IPS-NIHi7 (cell line): ENCODE measurements around the gene PITPNM3.

Experiments
- DNase-seq: peaks from one replicate; pipeline ENCODE4 v3.0.0; 2012; ENCODE audit warnings: mixed read lengths; ENCODE audit errors: extremely low spot score

PITPNM3 gene

DNA sequence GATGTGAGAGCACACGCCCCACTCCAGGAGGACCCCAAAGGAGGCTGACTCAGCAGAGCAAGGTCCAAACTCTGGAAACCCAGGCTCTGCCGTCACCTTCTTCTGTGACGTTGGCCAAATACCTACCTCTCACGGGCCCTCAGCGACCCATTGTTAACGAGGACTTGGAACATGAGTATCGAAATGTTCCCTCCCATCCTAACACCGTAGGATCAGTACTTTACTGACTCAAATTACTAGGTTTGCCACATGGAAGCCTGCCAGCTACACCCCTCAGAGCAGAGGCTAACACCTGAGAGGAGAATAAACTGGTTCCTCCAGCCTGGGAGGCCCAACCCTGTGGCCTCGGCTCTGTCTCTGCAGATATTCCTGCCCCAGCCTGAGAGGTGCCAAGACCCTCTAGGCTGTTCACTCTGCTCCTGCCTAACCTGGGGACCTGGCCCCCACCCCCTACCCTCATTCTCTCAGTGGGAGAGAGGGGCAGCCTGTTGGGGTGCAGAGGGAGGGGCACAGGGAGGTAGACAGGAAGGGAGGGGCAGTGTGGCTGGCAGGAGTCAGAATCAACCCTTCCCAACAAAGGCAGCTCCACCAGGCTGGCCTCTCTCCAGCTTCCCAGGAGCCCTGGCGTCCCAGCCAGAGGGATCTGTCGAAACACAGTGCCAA, 4.4 kb downstream of the PITPNM3 start:
- DNase-seq = no peak

DNA sequence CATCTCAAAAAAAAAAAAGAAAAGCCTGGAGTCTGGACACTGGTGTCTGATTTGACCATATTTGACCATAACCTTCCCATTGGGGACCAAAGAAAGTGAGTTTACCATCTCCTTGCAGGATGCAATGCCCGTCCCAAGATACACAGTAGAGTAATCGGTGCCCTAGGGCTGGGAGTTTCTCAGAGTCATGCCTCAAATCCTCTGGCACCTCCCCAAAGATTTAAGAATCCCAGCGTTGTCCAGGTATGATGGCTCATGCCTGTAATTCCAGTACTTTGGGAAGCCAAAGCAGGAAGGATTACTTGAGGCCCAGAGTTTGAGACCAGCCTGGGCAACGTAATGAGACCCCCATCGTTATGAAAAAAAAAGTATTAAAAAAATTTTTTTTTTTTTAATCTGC, 5.0 kb downstream of the PITPNM3 start:
- DNase-seq = no peak

DNA sequence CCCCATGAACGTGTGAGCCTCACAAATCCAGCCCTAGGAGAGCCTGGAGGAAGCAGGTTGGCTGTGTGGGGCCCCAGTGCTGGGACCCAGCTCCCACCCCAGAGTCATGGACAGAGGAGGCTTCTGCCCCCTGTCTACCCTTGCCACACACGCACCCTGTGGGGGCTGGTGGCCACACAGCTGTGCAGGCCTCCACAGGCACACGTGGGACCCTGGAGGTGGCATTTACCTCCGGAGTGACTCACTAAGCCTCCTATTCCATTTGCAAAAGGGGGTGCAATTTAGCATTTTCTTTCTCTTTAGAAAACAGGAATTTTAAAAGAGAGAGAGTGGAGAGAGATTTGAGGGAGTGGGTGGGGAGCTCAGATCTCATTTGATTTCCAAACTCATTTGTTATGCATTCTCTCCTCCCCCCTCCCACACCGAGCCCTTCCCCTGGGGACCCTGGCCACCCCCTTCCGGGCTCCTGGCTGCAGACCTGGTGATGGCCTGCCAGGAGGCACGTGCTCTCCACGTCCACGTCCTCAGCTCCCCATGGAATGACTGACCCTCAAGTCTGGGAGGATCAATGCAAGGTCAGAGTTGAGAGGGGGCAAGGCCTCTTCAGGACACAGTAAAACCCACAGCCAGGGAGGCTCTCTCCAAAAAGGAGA, 6.8 kb downstream of the PITPNM3 start:
- no peak for DNase-seq

DNA sequence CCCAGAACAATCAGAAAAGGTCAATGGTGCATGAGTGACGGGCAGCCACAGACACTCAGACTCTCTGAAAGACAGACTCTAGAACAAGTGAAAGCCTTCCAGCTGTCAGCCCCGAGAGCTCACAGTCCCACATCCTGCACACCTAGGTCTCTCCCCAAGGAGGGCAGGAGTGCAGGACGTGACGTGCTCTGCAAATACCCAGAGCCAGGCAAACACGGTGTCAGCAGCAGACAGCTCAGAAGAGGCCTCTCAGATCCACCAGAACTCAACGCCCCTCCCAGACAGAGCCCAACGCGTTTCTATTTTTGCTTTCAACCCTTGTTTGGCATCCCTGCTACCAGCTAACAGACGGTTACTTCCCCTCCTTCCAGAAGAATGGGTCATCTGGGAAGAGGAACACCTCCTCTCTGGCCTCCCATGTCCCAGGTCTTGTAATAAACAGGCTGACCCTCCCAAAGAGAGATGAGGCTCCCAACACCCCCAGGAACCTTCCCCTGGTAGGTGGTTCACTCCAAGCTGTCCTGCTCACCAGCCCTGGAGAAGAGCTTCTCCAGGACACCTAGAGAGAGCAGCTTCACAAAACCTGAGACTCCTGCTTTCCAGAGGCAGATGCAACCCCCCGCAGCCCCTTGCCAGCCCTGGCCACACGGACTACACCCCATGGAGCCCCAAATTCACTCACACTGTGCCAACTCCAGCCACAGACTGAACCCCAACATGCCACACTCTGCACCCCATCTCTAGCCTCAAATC, 7.6 kb downstream of the PITPNM3 start:
- no peak for DNase-seq

DNA sequence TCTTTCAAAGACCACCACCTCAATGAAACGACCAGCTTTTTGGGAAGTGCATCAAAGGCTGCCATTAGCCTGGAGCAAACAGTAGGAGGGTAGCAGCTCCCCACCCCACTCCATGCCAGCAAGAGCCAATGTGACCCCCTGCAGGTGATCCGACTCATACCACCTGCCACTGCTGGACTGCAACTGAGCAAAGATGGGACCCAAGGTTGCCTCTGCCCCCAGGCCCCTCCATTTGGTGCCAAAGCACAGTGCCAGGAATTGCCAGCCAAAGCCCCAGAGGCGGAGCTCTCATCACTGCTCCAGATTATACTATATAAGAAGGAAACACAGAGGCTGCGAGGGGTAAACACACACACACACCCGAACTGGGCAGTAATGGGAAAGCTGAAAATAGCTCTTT, 8.3 kb downstream of the PITPNM3 start:
- no peak for DNase-seq

DNA sequence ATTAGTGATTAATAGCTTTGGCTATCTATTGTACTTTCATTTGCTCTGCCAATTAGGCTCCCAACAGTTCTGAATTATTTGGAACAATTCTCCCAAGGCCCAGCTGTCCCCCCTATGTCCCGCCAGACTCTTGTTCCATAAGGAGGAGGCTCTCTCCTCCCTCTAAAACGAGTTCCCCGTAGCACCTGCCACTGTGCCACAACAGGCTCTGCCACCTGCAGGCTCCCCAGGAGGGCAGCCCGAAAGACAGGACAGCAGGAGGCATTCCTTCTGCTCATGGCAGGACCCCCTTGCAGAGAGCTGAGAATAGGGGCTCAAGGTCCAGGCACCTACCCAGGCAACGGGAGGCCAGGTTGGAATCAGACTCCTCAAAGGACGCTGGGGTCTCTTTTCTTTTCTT, 9.0 kb downstream of the PITPNM3 start:
- no peak for DNase-seq

DNA sequence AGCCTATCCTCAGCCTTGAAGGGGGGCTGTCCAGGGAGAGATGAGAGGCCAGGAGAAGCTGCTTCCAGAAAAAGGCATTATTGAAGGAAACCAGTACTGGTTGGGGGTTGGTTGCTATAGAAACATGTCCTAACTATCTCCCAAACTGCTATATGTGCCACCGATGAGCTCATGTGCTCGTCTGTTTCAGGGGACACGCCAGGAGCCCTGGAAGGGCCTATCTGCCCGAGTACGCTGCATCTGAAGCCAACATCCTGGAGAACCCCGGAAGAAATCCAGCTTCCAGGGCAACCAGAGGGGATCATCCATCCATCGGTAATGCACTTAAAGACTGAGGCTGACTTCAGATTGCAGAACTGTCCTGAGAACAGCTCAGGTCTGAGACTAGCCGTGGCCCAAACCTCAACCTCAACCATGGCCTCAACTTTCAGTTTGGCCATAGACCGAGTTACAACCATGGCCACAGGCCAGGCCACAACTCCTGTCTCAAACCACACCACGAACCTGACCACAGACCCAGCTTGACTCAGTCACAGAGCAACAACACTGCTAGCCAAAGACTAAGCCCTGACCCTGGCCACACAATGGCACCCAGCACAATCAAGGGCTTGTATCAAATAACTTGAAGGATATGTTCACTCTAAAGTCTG, 10.2 kb downstream of the PITPNM3 start:
- DNase-seq = no peak

DNA sequence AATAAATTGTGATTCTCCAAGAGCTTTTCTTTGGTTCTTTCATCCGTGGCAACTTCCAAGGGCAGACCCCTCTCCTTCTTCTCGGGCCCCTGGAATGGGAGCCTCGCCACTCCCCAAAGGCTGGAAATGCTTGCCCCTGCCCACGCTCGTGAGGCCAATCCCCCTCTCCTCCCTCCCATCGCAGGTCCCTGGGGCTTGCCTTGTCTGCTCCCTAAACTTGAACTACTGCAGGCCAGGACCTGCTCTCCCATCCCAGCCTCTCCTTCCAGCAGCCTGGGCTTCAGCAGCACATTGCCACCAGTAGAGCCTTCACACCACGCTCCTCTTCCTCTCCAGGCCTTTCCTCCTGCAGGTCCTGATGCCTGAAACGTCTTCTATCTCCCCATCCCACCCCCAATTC, 11.1 kb downstream of the PITPNM3 start:
- DNase-seq = no peak

DNA sequence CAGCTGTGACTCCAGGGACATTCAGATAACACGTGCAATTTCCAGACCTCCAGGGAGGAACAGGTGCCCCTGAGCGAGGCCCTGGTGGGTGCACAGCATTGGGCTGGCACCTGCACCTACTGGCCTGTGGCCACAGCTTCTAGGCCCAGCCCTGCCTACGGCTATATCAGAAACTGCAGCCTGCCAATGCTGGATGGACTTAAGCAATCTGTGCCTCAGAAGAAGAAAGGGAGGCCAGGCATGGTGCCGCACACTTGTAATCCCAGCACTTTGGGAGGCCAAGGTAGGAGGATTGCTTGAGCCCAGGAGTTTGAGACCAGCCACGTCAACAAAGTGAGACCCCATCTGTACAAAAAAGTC, 12.4 kb downstream of the PITPNM3 start:
- DNase-seq = no peak

DNA sequence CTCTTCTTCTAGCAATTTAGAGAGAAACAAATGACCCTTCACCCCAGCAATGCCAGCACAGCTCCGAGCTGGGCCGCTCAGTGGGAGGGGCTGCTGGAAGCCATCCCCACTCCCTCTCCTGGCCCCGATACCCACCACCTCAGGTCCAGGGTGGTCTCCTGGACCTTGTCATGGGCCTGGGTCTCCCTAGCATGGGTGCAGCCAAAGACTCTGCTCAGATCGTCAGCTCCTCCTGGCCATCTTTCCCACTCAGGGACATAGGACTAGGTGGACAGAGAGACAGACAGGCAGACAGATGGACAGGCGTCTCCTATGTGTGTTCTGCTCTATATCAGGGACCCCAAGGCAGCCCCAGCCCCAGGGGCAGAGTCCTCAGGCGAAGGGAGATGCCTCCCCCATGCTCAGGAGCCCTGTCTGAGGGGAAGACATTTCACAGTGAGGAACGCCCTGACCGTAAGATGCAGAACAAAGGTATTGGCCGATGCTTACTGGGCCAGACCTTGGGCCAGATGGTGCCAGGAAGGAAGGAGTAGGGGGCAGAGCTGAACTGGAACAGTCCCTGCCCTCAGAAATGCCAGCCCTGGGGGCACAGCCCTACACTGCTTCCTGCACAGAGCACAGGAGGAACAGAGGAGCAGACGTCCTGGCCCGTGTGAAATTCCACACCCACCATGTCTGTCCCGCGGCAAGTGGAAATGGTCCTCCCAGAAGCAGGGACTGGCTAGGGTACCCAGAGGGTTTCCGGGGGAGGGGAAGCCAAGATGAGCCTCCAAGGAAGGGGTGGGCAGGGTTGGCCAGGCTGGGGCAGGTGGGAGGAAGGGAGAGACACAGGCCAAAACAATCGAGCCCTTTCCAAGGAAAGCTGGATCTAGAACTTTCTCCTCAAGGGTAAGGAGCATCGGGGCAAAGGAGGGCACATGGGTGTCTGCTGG, 13.0 kb downstream of the PITPNM3 start:
- no peak for DNase-seq

DNA sequence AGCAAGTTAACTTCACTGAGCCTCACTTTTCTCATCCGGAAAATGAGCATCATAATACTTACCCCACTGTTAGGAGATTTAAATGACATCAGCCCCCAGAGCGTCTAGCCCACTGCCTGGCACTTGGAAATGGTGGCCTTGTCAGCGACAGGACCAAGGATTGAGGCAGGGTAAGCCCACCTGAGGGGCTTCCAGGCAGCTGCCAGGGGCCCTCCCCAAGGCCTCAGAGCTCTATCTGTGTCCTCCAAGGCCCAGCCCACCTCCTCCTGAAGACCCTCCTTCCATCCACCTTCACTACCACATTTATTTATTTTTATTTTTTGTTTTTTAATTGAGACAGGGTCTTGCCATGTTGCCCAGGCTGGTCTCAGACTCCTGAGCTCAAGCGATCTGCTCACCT, 13.8 kb downstream of the PITPNM3 start:
- DNase-seq = no peak

DNA sequence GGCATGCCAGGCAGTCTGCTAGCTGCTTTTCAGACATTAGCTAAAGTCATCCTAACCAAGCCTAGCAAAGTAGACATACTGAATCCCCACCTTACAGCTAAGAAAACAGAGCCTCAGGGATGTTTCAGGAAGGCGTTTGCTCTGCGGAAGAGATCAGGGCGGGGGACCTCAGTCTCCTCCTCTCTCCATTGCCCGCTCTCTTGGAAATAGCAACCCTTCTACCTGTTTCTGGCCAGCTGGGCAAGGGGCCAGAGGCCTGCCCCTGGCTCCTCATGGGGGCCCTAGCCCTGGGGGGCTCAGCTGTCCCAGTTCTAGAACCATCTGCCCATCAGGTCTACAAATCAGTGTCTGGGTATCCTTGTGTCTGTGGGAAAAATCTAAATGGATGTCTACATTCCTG, 14.5 kb downstream of the PITPNM3 start:
- DNase-seq = no peak

DNA sequence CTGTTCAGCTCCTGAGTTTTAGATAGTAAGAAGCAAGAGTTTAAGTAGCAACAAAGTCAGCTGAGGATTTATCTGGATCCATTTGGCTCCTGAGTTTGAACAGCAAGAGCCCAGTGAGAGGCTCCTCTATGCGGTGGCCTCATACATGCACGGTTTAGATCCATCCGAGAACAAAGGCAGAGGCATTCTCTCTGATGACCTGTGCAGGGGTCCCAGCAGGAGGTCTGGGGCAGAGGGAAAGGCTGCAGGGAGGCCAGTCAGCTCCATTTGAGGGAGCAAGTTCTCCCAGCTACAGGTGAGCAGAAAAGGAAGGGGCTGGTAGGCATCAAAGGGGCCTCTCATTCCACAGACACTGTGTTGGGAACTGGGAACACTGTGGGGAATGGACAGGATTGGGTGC, 16.5 kb downstream of the PITPNM3 start:
- DNase-seq = peak; percentile 31

DNA sequence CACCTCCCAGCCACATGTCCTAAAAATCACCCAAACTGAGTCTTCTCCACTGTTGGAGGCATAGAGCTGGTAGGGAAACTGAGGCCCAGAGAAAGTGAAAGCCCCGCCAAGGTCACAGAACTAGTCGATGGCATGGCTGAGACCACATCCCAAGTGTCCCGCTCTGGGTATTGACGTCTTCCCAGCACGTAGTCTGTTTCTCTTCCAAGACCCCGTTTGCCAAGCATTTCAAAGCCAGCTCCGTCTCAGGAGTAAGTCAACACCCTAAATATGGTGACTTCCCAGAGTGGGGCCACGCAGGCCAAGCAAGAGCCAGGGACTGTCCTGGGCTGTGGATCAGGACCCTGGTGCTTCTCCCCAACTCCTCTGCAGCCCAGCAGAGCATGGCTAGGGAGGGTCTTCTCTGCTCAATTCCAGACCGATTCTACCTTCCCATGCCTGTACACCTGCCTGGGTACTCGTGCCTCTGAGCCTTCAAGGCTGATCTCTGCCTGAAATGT, 19.7 kb downstream of the PITPNM3 start:
- DNase-seq = no peak

DNA sequence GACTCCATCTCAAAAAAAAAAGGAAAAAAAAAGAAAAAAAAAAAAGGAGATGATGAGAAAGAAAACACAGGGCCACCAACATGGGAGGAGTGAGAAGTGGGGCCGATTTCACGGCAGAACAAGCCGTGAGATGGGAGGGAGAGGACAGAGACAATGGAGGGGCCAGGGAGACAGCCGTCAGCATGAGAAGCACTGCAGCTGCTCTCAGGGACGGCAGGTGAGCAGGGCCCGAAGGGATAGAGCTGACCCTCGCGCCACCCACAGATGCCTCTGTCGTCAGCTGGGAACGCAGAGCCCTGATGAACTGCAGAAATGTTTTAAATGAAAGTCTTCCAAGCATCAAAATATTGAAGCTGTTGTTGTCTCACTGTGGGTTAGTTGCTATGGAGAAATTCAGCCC, 20.3 kb downstream of the PITPNM3 start:
- no peak for DNase-seq

DNA sequence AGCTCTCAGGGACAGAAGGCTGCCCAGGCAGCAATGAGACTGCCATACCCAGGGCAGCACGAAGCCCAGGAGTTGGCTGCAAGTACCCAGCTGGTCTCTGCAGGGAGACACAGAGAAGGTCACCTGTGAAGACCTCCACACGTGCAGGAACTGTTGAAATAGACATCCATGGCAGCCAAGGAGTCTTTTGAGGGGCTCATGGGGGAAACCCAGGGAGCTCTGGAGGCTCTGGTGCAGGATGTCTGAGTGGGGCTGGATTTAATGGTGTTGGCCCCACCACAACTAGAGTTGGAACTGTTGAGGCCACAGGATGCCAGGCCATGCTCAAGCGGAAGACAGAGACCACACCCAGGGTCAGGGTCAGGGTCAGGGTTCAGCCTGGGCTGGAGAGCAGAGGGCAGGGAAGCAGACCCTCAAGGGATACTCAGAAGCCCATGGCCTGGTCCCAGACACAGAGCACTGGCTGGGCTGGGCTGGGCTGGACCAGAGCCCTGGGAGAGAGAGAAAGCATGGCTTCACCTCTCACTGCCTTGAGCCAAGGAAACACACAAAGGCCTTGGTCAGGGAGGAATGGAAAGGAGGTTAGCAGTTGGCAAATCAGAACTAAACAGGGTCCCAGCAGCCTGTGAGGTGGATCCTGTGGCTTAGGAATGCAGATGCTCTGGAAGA, 21.4 kb downstream of the PITPNM3 start:
- no peak for DNase-seq

DNA sequence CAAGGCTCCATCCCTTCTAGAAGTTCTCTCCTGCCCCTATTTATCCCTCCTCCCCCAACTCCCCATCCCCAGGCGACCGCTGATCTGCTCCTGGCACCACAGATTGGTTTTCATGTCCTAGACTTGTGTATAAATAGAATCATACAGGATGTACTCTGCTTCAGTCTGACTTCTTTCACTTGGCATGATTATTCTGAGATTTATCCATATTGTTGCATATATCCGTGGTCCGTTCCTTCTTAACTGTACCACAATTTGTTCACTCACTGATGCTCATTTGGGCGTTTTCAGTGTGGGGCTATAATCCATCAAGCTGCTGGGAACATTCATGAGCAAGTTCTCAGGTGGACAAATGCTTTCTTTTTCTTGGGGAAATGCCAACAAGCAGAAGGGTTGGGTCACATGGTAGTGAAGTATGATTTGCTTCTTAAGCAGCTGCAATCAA, 23.9 kb downstream of the PITPNM3 start:
- DNase-seq = no peak

DNA sequence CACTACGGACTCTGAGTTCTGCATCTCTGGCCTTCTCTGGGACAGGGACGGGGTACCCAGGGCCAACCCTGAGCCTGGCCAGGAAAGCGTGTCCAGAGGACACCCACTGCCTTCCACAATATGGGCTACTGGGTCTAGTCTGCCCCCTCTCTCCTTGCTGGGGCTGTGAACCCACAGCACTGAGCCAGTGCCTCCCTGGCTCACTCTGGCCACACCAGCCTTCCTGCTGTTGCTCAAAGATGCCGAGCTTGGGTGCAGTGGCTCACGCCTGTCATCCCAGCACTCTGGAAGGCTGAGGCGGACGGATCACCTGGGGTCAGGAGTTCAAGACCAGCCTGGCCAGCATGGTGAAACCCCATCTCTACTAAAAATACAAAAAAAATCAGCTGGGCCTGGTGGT, 24.8 kb downstream of the PITPNM3 start:
- no peak for DNase-seq

DNA sequence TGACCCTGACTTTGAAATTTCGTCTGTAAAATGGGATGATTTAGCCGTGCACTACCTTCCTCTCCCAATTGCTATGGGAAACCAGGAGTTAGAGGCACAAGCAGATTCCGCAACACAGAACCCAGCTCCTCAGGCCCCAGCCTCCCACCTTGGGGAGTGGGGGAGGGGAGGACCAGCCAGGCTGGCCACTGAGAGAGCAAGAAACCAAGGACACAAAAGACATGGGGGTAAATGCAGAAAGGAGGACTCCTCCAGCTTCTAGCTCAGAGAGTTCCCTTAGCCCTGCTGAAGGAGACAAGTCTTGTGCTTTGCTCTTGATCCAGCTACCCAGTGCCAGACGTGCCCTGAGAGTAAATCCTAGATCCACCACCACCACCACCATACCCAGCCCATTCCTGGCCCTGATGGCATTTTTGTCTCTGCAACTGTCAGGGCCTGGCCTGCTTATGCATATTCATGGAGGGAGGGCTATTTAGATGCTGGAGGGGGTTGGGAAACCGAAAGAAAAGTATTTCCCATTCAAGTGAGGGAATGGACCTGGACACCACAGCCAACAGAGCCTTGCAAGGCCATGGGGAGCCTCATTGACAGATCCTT, 25.9 kb downstream of the PITPNM3 start:
- no peak for DNase-seq

DNA sequence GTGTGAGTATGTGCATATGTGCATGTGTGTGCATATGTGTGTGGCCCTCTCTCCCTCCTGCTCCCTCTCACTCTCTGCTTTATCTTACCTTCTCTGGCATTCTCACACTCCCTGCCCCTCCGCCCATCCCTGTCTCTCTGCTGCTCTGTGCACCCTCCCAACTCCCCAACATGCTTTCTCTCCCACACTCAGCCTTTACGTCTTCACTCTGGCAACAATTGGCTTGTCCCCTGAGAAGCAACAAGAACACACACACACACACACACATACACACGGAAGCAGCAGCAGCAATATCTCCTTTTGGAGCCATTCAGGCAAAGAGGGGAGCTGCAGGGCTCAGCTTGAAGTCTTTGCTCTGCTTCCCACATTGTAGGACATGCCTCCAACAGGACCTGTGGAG, 27.8 kb downstream of the PITPNM3 start:
- DNase-seq = no peak
